HepG2 (cell line): ENCODE data around the gene DMXL1.

ENCODE experiments used
- MAFG ChIP-seq: sonication (generic); formaldehyde crosslinking; IDR thresholded peaks from 2 replicates; pipeline ENCODE4 v1.5.1; 2020; ENCODE audit warnings: mild to moderate bottlenecking, missing genetic modification reagents
- MXI1 ChIP-seq: IDR thresholded peaks from 3 replicates; pipeline ENCODE4 v1.6.1; 2012; ENCODE audit warnings: low read depth, low read length, inconsistent platforms, borderline replicate concordance
- TCF12 ChIP-seq, 2 experiments: fragments of 450-650 bp in 1 of 2; sonication (generic) in 1 of 2; formaldehyde crosslinking in 1 of 2; IDR thresholded peaks; 2 replicates each; pipeline versions ENCODE4 v1.6.1 to v1.8.0; 2017 to 2022; ENCODE audit warnings: antibody characterized with exemption in 1 of 2, mild to moderate bottlenecking in 1 of 2, missing genetic modification reagents in 1 of 2, moderate library complexity in 1 of 2

DNA sequence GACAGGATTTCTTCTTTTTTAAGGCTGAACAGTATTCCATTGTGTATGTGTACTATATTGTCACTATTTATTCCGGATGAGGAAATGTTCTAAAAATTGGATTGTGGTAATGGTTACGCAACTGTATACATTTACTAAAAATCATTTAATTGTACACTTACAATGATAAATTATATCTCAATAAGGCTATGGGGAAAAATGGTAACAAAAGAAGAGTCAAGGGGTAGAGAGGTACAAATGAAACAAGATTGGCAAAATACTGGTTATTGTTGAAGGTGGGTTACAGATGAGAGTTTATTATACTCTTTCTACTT, 222.6 kb downstream of the DMXL1 start:
- TF ChIP-seq MXI1 (no peak), TCF12 (IDR thresholded peaks at IDR 0.05) (no peak), TCF12 (CRISPR knock-in tag; IDR thresholded peaks at IDR 0.05) (no peak), MAFG (no peak)
